ENCODE measurements around the gene IL12A.
A peak's percentile ranks its signal among the peaks of the same experiment; 100 is the strongest.

Gene IL12A

DNA sequence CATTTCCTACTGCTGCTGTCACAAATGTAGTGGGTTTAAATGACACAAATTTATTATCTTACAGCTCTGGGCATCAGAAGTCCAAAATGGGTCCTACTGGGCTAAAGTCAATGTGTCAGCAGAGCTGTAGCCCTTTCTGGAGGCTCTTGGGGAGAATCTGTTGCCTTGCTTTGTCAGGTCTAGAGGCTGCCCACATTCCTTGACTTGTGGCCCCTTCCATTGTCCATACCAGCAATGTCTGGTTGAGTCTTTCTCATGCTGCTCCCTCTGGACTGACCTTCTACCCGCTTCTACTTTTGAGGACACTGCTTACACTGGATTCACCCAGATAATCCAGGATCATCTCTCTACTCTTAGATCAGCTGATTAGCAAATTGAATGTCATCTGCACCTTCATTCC lies 3.0 kb downstream of the IL12A start:
- no peak for DNase-seq

DNA sequence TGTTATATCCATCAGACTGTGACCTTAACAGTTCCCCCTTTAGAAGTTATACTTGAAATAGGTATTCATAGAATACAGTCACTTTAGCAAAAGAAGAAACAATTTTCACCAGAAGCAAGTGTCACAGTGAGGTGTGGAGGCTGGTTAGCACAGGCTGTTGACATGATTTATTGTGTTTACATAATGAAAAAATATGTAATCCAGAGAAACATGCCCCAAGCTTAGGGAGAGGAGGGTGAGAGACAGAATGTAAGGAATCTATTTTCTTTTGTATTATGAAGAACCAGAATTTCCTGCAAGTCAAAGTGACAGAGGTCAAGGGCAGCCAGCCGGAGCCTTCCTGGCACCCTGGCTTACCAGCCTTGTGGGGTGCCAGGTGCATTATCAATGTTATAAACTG lies 4.0 kb downstream of the IL12A start:
- DNase-seq: no peak

DNA sequence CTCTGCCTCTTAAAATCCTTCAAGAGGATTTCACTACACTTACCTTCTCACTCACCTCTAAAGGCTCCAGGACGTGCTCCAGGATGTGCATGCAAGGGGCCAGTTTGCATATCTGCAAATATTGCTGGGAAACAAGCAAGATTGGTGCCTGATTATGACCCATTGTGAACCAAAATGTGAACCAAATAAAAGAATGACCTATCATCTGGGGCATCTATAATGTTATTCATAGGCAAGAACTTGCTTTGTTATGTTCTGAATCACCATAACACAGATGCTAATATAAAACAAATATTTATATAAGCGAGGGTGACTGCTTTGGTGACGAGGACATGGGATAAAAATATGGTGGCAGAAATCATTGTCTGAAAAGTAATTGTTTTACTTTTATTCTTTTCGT lies 5.5 kb downstream of the IL12A start:
- no peak for DNase-seq

DNA sequence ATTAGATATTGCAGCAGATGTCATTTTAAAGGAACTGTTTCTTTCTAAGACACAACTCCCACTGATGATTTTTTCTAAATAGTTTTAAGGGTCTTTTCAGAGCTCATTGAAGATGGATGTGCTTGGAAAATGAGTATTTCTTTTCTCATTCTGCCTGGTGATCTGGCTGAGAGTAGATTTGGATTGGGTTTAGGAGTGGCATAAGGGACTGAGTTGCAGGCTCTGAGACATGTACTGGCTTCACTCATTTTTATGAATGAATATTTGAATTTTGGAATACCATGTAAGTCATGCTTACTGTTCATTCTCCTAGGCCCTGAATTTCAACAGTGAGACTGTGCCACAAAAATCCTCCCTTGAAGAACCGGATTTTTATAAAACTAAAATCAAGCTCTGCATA lies 6.5 kb downstream of the IL12A start:
- DNase-seq: no peak

DNA sequence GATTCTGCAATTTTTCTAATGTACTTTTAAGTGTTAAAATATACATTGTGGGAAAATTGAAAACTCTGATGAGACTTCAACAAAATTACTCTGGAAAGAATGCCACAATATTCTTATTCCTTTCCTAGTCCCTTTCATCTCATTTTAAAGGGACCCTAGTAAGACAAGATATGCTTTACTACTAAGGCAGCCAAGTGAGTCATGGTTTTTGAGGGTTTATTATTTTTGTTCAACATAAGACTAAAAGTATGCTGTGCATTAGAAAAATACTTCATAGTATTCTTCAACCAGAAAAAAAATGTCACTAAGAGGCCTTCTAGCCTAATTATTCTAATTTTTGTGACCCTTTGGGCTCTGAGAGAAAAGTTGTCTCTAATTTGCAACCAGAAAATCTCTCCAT lies 7.4 kb downstream of the IL12A start:
- no peak for DNase-seq

DNA sequence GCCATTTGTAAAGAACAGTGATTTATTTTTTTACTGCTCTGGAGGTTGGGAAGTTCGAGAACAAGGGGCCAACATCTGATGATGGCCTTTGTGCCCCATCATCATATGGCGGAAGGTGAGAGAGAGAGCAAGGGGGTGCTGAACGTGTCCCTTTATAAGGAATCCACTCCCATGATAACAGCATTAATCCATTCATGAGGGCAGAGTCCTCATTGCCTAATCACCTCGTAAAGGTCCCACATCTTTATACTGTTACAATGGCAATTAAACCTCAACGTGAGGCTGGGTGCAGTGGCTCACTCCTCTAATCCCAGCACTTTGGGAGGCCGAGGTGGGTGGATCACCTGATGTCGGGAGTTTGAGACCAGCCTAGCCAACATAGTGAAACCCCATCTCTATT lies 8.3 kb downstream of the IL12A start:
- no peak for DNase-seq

DNA sequence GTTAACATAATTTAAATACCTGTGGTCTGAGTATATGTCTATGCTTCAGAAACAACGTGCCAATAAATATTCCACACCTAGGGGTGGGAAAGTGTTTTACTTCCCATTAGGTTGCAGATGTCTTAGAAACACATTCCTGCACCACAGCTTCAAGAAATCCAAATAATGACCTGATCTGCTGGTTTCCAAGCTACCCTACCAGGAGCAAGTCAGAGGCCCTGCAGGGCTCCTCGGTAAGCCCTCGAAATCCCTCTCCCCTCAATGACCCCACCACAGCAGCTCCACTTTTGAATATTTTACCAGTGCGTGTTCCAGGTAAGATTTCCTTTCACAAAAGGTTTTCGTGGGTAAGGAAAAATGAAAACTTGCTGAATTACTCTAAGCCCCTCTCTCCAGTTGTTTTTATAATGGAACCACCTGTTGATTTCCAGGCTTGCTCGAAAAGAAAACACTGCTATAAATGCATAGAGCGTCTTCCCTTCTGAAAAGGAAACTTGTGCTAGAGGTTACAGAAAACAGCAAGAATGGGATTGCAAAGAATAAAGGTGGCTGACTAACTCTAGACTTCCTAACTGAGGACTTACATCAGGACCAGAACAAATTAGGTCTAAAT lies 12.6 kb downstream of the IL12A start:
- no peak for DNase-seq

DNA sequence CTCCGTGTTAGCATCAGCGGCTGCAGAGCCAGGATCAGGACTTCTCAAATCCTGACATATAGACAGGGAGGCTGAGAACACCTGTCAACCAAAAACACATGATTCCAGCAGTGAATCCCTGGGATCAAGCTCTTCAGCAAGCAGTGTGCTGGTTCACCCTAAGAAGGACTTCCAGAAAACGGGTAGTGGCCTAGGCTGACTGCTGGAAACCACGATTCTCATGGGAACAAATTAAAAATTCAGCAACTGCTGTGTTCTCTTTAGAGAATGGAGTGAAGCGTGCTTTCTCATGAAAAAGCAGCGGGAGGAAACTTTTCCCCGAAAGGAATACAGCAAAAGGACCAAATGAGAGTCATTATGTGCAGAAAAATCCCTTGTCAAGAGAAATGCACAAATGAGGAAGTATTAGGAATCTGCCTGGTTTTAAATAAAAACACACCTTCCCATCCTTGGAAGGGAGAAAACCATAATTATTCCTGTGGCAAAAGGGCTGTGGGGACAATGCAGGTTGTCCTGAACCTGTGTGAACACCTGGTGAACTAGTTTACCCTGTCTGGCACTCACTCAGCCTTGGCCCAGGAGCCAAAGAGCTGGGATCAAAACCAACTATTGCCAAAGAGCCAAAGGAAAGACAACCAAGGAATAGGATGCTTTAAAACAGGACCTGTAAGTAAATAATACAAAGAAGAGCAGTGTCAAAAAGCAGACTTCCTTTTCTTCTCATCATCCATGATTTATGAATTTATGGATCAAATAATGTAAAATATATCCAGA lies 13.4 kb downstream of the IL12A start:
- DNase-seq: no peak

DNA sequence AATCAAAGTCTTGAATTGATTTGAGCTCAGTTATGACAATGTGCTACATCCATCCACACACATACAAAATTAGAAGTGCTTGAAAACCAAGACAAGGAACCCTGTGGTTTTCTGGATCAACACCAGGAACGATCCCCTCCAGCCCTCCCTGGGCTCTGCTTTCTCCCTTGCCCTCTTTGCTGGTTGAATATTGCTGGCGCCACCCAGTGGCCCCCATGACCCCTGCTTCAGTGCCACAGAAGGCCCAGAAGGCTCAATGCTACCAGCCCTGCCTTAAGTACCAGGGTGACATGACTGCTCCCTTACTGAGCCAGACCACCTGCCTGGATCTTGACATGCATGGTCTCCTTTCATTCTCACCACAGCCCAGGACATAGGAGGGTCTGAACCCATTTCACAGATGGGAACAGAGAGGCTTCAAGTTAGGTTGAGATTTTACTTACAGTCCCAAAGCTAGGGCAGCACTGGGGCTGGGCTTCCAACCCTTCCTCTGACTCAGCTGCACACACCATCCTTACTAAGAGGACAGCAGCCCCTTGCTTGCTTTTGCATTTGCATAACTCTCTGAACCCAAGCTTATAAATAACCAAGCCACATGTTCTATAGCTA lies 15.0 kb downstream of the IL12A start:
- DNase-seq: peak; percentile 23

DNA sequence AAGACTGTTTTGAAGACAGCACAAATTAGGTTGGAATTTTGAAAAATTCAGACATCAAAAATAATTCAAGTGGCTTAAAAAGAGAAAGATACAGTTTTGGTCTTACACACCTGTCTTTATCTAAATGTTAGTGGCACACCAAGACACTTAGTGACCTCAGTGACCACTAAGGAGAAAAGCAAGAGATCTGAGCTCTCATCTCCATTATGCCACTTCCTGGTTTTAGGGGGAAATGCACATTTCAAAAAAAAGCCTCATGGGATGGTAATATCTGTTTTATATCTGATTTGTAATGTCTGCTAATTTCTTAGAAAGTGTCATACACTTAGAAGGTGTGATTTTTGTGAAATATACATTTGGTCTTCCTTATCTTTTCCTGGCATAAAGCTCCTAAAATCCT lies 16.4 kb downstream of the IL12A start:
- no peak for DNase-seq

DNA sequence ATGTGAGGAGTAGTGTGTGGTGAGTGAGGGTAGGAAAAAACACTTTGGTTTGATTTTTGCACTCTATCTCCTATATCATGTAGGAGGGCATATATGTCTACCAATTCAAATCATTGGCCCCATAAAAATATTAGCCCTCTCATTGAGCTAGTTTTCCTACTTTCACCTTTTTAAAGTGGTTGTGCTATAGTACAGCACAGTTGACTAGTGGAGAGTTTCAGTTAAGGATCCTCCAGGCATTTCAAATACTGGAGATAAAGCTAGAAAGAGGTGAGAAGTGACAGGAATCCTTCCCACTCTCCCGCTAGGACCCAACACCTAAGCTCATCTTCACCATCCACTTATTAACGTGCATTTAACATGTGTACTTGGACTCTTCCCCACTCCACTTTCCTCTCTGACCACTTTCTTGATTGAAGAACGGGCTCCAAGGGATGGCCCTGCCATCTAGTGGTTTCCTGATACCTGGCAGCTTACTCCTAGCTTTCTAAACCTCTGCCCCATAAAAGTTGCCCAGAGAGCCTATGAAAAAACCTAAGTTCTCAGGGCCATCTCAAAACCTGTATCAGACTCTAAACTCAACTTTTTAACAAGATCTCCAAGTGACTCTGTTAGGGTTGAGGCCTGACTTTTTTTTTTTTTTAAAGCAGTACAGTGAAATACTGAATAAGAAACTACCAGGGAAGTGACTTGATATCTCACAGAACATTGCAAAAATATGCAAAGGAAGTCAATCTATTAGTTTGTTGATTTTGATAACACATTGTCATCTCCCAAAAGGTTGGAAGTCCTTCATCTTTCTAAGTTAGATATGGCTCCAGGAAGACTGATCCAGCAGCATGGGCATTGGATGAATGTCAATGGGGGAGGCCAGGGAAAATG lies 17.9 kb downstream of the IL12A start:
- no peak for DNase-seq

DNA sequence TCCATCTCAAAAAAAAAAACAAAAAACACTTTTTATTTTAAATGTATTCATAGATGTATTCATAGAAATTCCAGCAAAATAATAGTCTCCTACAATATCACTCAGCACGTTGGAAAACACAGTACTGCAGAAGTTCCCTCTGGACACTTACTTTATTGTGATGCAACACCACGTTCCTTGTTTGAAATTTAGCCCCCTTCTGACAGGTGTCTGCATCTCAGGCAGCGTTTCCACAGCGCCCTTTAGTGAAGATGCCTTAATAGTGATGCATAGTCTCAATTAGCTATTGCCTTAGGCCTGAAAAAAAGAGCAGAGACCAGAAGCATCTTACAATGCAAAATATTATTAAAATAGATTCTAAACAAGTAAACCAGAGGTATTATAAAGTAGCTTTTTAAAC lies 20.3 kb downstream of the IL12A start:
- DNase-seq: no peak

DNA sequence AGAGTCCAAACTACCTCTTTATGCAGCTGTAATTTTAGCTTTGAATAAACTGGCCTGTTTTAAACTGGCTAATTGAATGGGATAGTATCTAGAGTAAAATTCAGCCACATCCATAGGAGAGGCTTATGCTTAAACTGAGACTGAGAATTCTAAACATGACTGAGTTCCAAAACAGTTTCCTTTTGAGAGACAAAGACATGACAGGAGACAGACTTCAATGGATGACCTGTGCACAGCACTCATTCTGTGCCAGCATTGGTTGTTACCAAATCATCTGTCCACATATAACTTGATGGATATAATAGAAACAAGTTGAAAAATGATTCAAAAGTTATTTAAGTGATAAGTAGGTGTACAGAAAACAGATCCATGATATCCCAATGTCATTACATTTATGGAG lies 20.9 kb downstream of the IL12A start:
- no peak for DNase-seq

DNA sequence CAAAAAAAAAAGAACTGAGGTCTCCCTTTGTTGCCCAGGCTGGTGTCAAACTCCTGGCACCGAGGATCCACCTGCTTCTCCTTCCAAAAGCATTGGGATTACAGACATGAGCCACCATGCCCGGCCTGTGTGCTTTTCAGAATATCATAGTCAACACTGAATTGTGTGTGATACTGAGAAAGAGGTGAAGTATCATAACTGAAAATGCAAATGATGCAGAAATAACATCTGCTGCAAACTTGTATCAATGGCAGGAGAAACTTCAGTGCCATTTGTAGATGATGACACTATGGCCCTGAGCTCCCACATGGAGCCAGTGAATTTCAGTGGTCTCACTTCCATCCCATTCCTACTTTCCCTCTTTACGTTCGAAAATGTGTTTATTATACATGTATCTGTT lies 21.9 kb downstream of the IL12A start:
- DNase-seq: no peak

DNA sequence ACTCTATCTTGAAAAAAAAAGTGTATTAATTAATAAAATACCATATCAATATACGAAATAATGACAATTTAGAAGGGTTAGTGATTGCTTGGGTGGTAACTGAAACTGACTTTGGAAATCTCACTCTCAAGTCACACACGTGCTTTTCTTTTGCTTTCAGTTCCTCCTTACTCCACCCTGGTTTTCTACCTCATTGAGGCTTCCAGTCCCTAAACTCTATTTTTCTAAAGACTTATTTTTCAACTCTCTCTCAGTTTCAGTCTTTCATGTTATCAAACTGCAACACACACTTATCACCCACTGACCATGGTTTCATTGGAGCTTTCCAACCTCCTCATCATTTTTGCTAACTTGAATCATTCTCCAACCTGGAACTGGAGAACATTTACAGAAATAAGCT lies 23.5 kb downstream of the IL12A start:
- no peak for DNase-seq

DNA sequence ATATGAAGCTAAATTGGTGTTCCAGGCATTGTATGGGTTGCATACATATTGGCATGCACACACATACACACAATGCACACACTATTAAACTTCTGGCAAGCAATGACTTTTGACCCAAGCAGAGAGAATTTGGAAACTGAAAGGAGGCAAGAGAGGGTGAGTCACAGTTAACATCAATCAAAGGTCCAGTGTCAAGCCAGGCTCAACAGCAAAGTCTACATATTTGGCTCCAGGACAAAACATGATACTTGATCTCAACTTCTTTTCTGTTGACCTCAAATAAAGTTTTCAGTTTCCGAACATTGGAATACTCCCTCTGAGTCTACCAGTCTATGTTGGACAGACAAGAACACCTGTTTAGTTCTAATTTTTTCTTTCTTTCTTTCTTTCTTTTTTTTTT lies 28.3 kb downstream of the IL12A start:
- DNase-seq: no peak

DNA sequence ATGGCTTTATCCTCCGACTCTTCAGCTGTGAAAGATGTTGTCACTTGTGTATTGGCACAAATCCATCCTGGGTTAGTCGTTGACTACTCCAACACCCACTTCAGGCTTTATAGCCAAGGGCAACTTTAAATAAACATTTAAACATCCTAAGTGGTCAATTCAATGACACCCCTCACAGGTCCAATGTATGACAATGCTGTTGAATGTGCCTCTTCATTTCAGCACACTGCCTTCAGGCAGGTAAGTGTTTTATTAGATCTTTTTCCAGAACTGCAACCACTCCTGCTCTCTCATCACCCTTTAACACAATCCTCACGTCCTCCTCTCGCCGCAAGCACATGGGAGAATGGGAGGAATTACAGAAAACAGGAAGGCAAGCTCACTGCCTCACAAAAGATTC lies 30.3 kb downstream of the IL12A start:
- no peak for DNase-seq

DNA sequence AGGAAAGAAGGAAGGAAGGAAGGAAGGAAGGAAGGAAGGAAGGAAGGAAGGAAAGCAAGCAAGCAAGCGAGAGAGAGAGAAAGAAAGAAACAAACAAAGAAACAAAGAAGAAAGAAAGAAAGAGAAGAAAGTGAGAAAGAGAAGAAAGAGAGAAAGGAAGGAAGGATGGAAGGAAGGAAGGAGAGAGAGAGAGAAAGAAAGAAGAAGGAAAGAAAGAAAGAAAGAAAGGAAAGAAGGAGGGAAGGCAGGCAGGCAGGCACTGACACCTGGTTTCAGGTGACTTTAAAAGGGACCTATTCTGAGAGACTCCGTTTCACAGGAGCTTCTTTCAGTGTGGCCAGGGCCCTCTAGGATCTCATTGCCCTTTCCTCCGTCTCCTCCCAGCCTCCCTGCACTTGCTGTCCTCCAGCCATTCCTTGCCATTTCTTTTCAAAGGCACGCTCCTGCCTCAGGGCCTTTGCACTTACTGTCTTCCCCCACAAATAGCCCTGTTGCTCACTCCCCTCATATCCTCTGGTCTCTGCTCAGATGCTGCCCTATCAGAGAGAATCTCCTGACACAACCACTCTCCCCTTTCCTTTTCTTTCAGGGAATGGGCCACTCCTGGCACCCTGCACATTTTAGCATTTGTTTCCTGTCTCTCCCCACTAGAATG lies 31.5 kb downstream of the IL12A start:
- DNase-seq: no peak

DNA sequence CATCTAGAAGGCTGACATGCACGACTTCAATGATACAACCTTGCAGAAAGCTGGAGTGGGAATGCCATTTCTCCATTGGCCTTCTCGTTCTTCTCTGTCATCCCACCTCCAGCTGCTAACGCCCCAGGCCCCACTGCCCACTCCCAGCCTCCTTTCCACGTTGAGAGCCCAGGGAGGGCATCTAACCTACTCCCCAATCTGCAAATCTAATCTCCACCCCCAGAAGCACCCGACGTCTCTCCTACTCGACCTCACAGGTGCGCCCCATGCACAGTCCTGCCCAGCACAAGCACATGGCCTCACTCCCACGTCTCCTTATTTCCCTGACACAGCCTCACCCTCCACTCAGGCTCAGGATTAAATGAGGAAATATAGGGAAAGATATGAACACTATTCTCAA lies 33.4 kb downstream of the IL12A start:
- DNase-seq: no peak

DNA sequence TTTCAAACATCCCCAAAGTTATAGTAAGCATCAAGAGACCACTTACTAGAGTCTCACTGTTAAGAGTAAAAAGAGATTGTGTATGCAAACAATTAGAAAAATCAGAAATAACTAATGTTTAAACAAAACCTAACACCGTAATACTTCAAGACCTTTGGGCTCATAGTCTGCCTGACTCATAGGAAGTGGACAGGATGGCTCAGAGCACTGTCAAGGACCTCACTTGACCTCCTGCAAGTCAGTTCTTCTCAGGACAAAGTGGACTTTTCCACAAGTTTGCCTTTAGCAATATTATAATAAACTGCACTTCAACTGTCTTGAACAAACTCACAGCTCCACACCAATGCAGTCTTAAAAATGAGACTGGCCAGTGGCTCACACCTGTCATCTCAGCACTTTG lies 34.8 kb downstream of the IL12A start:
- DNase-seq: no peak

DNA sequence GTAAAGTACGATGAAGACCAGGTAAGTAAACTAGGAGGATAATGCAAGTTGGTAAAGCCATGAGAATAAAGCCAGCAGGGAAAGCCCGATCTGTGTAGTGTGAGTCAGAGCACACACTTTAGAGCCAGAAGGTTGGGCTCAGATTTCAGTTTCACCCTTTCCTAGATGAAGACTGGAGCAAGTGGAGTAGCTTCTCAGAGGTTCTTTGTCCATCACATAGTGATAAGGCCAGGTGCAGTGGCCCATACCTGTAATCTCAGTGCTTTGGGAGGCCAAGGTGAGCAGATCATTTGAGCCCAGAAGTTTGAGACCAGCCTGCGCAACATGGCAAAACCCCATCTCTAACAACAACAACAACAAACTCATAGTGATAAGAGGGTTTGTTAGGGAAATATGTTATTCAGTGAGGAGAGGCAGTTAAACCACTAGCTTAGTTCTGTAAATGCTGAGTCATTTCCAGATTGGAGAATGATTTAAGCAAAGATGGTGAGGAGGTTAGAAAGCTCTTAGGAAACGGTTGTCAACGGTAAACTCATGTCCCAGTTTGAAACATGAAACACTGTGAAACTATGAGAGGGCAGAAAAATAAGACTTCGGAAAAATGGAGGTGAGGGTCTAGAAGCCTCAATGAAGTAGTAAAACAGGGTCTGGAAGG lies 39.0 kb downstream of the IL12A start:
- no peak for DNase-seq

DNA sequence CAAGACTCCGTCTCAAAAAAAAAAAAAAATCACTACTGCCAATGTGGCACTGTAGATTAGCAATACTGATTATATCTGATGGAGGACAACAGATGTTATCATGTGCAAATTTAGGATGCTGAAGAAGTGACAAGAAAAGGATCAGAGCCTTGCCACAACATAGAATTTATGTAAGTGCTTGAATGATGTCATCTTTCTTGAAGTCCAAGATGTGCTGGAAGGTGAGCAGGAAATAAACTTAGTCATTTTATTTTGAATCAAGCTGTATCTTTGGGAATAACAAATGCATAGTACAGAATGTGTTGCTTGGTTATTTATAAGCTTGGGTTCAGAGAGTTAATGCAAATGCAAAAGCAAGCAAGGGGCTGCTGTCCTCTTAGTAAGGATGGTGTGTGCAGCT lies 47.1 kb downstream of the IL12A start:
- no peak for DNase-seq

Measured in activated CD8-positive, alpha-beta memory T cell treated with anti-CD3 and anti-CD28 coated beads, Interleukin-2, amount 50 U/mL, for 4 hours (primary cell).